22Rv1 (cell line): ENCODE data around the gene SLC39A11.

ENCODE experiments used
- ZFX ChIP-seq: fragments of 450-650 bp; IDR thresholded peaks from 2 replicates; pipeline ENCODE4 v1.6.1; 2017; ENCODE audit warnings: antibody characterized with exemption, borderline replicate concordance
- TF ChIP-seq, protein P1 (sequence below): fragments of 450-650 bp; IDR thresholded peaks from 2 replicates; pipeline ENCODE4 v1.5.1; 2017; ENCODE audit warnings: mild to moderate bottlenecking

GRCh38 chr17:72696156-72696555 is 396.3 kb downstream of the SLC39A11 start:
- TF ChIP-seq, protein P1, sequence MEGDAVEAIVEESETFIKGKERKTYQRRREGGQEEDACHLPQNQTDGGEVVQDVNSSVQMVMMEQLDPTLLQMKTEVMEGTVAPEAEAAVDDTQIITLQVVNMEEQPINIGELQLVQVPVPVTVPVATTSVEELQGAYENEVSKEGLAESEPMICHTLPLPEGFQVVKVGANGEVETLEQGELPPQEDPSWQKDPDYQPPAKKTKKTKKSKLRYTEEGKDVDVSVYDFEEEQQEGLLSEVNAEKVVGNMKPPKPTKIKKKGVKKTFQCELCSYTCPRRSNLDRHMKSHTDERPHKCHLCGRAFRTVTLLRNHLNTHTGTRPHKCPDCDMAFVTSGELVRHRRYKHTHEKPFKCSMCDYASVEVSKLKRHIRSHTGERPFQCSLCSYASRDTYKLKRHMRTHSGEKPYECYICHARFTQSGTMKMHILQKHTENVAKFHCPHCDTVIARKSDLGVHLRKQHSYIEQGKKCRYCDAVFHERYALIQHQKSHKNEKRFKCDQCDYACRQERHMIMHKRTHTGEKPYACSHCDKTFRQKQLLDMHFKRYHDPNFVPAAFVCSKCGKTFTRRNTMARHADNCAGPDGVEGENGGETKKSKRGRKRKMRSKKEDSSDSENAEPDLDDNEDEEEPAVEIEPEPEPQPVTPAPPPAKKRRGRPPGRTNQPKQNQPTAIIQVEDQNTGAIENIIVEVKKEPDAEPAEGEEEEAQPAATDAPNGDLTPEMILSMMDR = no peak
- no peak for TF ChIP-seq ZFX
